Measurements from ENCODE around the gene NYNRIN. TPM values are rescaled to one million over a fixed set of nuclear protein-coding genes. Genes with fewer than 3 reads are reported as not detected.

NYNRIN gene
- total RNA-seq, 1 donor from 2014 or later = 23.1 TPM

DNA sequence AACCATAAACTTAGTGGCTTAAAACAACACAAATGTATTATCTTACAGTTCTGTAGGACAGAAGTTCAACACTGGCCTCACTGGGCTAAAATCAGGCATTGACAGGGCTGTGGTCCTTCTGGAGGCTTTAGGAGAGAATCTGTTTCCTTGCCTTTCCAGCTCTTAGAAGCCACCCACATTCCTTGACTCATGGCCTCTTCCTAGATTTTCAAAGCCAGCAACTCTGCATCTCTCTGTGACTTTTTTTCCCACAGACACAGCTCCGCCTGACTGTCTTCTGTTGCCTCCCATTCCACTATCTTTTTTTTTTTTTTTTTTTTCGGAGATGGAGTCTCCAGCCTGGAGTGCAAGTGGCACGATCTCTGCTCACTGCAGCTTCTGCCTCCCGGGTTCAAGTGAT, 42.6 kb upstream of the NYNRIN start:
- H3K4me3 ChIP-seq = no peak overlapping the region
- H3K4me1 ChIP-seq = no peaks in the 10 kb centered on the region
- H3K36me3 ChIP-seq = no peaks in the 10 kb centered on the region
- intact Hi-C loops (cut with DNase I) = no loop called here
- H3K9me3 ChIP-seq = no peaks in the 10 kb centered on the region
- H3K27me3 ChIP-seq = no peaks in the 10 kb centered on the region
- DNase-seq (ENCODE audit: low spot score in 2 of 2) = no peak
- H3K27ac ChIP-seq = no peak overlapping the region
- TF ChIP-seq, protein P1, sequence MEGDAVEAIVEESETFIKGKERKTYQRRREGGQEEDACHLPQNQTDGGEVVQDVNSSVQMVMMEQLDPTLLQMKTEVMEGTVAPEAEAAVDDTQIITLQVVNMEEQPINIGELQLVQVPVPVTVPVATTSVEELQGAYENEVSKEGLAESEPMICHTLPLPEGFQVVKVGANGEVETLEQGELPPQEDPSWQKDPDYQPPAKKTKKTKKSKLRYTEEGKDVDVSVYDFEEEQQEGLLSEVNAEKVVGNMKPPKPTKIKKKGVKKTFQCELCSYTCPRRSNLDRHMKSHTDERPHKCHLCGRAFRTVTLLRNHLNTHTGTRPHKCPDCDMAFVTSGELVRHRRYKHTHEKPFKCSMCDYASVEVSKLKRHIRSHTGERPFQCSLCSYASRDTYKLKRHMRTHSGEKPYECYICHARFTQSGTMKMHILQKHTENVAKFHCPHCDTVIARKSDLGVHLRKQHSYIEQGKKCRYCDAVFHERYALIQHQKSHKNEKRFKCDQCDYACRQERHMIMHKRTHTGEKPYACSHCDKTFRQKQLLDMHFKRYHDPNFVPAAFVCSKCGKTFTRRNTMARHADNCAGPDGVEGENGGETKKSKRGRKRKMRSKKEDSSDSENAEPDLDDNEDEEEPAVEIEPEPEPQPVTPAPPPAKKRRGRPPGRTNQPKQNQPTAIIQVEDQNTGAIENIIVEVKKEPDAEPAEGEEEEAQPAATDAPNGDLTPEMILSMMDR (IDR thresholded peaks at IDR 0.05) = no peak

DNA sequence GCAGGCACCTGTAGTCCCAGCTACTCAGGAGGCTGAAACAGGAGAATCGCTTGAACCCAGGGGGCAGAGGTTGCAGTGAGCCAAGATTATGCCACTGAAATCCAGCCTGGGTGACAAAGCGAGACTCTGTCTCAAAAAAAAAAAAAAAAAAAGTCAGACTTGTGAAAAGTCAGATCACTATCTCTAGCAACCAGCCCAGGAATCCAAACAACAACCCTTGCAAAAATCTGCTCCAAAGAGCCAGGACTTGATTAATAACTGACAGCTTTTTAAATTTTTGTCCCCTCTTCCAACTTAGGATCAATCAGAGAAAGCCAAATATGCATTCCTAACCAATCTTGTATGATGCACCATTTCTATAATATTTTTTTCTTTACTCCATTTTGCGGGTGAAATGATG, 38.5 kb upstream of the NYNRIN start:
- intact Hi-C loops (cut with DNase I) = loop anchor here (10.0 kb wide), 3 partner anchors 245 to 1035 kb away; partner anchors contain the start of genes AP1G2, DCAF11, NRL and PABPN1
- Histone ChIP-seq H3K36me3 (no peaks in the 10 kb centered on the region), H3K4me3 (no peak overlapping the region), H3K4me1 (peaks cover 3 to 6% of the 10 kb centered on the region in 2 donors), H3K27ac (no peak overlapping the region), H3K27me3 (no peaks in the 10 kb centered on the region), H3K9me3 (no peaks in the 10 kb centered on the region)
- no peak for DNase-seq (ENCODE audit: low spot score in 2 of 2)
- TF ChIP-seq, protein P1 (IDR thresholded peaks at IDR 0.05) = no peak

DNA sequence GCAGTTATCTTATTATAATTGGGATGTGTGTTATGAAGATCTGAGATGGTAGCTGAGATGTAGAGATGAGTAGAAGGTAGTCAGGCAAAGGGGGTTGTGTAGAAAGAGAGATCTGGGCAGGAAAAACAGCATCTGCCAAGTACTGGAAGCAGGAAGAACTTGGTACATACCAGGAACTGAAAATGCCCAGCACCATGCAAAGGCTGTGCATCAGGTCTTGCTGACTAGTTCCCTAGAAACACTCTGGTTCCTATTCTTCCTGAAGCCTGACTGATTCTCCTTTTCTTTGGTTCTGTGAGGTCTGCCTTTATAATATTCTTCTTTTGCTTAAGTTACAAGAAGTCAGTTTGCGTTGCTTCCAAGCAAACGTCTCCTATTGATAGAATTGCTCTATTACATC, 37.5 kb upstream of the NYNRIN start:
- Histone ChIP-seq H3K4me3 (no peak overlapping the region), H3K36me3 (no peaks in the 10 kb centered on the region), H3K27ac (no peak overlapping the region), H3K4me1 (peaks cover 6 to 9% of the 10 kb centered on the region in 2 donors), H3K27me3 (no peaks in the 10 kb centered on the region), H3K9me3 (no peaks in the 10 kb centered on the region)
- intact Hi-C loops (cut with DNase I) = loop anchor here (10.0 kb wide), 3 partner anchors 247 to 1037 kb away; partner anchors contain the start of genes AP1G2, DCAF11, NRL and PABPN1
- TF ChIP-seq, protein P1 (IDR thresholded peaks at IDR 0.05) = no peak
- no peak for DNase-seq (ENCODE audit: low spot score in 2 of 2)

DNA sequence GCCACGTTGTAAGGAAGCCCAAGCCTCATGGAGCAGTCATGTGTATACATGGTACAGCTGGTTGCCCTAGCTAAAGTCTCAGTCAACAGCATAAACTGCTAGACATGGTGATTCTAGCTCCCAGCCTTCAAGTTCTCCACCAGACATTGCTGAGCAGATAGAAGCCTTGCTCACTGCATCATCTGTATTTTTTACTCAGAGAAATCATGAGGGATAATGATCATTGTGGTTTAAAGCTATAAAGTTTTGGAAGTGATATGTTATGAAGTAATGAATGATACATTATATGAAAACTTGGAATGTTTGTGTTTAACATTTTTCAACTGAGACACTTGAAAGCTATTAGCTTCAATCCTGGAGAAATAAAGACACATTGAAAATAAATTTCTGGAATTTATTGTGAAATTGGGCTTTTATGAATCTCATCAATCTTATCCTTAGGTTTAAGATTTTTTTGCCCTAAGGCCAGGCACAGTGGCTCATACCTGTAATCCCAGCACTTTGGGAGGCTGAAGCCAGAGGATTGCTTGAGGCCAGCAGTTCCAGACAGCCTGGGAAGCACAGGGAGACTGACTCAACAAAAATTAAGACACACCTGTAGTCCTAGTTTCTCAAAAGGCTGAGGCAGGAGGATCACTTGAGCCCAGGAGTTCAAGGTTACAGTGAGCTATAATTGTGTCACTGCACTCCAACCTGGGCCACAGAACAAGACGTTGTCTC, 36.4 kb upstream of the NYNRIN start:
- TF ChIP-seq, protein P1 (IDR thresholded peaks at IDR 0.05) = no peak
- H3K36me3 ChIP-seq = no peaks in the 10 kb centered on the region
- no peak for DNase-seq (ENCODE audit: low spot score in 2 of 2)
- H3K4me3 ChIP-seq = no peak overlapping the region
- H3K4me1 ChIP-seq = peaks cover 6 to 15% of the 10 kb centered on the region in 2 donors
- no peaks in the 10 kb centered on the region for H3K27me3 ChIP-seq
- intact Hi-C loops (cut with DNase I) = loop anchor here (10.0 kb wide), 3 partner anchors 248 to 1038 kb away; partner anchors contain the start of genes AP1G2, DCAF11, NRL and PABPN1
- H3K27ac ChIP-seq = no peak overlapping the region
- no peaks in the 10 kb centered on the region for H3K9me3 ChIP-seq

DNA sequence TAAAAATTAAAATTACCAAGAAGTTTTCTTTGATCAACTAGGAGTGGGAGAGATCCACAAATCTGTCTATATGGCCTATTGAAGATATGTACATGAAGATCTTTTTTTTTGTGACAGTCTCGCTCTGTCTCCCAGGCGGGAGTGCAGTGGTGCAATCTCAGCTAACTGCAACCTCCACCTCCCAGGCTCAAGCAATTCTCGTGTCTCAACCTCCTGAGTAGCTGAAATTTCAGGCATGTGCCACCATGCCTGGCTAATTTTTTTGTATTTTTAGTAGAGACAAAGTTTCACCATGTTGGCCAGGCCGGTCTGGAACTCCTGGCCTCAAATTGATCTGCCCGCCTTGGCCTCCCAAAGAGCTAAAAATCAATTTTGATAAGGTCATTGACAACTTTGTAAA, 35.4 kb upstream of the NYNRIN start:
- no peaks in the 10 kb centered on the region for H3K9me3 ChIP-seq
- H3K27me3 ChIP-seq = no peaks in the 10 kb centered on the region
- TF ChIP-seq, protein P1 (IDR thresholded peaks at IDR 0.05) = no peak
- H3K36me3 ChIP-seq = no peaks in the 10 kb centered on the region
- no peak overlapping the region for H3K27ac ChIP-seq
- intact Hi-C loops (cut with DNase I) = loop anchor here (10.0 kb wide), 3 partner anchors 249 to 1039 kb away; partner anchors contain the start of genes AP1G2, DCAF11, NRL and PABPN1
- no peak for DNase-seq (ENCODE audit: low spot score in 2 of 2)
- no peak overlapping the region for H3K4me3 ChIP-seq
- H3K4me1 ChIP-seq = peaks cover 6 to 18% of the 10 kb centered on the region in 2 donors
